ENCODE measurements around the gene CAPN2.

DNA sequence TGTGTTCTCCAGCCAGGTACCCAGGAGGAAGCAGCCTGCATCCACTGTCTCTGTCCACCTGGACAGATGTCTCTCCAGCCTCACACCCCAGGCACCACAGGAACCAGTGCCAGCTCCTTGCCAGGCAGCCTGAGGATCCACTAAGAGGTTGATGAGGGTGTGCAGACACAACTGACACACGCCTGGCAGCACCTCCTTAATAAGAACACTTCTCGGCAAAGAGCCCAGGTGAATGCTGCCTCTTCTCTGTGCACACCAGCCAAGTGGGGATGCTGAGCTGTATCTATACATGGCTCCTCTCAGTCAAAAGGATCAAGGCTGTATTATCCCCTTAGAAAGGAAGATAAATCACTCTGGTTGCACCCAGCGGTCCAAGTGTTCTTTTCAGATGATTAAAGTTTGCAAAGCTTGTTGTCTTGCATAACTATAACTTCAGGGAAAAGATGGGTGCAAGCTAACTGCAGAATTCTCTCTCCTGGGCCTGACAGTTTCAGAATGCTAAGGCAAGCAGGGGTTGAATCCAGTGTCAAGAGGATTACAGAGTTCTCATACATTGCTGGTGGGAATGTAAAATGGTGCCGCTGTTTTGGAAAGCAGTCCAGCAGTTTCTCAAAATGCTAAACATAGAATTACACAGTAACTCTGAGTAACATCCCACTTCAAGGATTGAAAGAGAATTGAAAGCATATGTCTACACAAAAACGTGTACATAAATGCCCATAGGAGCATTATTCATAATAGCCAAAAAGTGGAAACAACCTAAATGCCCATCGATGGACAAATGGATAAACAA, 43.1 kb upstream of the CAPN2 start:
- TF ChIP-seq CTCF (IDR thresholded peaks at IDR 0.05), result no peak
- no peak for TF ChIP-seq POLR2A (IDR thresholded peaks at IDR 0.05)
